Stimulated activated CD4-positive, alpha-beta T cell treated with anti-CD3 and anti-CD28 coated beads, Interleukin-15, amount 100 ng/mL, for 24 hours (primary cell): ENCODE results near the gene HGFAC.
"Not testable (repeated sequence)": the region's sequence is repeated elsewhere in the genome, so short reads cannot be mapped to it uniquely, and the experiment has no call there.

Experiments used
- DNase-seq: peaks from one replicate; pipeline ENCODE4 v3.0.0-alpha.2; 2020

The HGFAC gene

DNA sequence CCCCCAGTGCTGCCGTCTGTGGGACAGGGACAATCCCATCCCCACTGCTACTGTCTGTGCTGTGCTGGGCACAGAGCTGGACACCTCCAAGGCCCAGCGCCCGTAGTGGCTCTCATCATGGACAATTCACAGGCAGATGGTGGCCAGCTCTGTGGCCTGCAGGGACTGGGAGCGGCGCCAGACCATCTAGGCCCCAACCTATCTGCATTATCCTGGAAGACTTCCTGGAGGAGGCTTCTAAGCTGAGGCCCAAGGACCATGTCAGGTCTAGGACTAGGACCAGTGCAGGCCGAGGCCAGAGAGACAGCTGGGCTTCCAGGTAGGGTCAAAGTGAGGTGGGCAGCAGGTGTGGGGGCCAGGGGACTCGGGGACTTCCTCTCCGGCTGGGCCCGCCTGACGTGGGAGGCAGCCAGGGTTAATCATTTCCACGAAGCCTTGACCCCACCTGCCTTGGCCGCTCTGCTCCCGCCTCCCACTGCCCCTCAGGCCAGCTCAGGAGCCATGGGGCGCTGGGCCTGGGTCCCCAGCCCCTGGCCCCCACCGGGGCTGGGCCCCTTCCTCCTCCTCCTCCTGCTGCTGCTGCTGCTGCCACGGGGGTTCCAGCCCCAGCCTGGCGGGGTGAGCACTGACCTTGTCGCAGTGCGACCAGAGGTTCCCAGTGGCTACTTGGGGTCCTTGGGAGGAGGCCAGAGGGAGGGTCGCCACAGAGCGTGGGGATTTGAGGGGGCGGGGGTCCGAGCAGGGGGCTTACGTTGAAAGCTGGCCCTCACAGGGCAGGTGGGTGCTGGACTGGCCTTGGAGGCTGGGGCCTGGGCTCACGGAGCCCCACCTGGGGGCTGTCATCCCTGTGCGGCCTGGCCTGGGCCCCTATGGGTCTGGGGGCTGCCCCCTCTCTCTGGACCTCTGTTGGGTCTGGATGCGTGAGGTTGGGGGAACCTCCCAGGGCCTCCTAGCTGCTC, at the start of gene HGFAC:
Gene HGFAC (plus strand): TSS at position 468 of the 959 bp plus-strand sequence. CDS start 34 bp downstream, at position 502.
- no peak for DNase-seq

GRCh38 chr4:3392321-3392720, 49.4 kb upstream of the HGFAC start:
- no peak for DNase-seq

DNA sequence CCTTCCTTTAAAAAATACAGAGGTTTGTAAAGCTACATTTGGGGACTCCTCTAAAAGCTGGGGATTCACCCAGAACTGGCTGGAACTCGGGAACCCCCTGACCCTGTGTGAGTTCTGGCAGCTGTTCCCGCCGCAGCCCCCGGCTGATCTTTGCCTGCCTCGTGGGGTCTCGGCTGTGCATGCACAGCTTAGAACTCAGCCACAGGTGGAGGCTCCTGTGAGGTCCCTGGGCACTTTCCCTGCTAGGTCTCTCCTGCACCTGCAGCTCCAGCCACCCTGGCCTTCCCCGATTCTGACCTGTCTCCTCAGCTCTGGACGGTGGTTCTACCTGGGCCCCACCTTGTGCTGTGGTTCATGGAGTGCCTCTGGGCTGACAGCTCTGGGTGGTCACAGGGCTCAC, 48.6 kb upstream of the HGFAC start:
- no peak for DNase-seq

GRCh38 chr4:3396600-3396999, 45.2 kb upstream of the HGFAC start:
- no peak for DNase-seq

- DNase-seq, result no peak
These were observed 44.6 kb upstream of the HGFAC start for GRCh38 chr4:3397128-3397527.

GRCh38 chr4:3399277-3400194, 42.2 kb upstream of the HGFAC start:
- DNase-seq, result no peak

DNA sequence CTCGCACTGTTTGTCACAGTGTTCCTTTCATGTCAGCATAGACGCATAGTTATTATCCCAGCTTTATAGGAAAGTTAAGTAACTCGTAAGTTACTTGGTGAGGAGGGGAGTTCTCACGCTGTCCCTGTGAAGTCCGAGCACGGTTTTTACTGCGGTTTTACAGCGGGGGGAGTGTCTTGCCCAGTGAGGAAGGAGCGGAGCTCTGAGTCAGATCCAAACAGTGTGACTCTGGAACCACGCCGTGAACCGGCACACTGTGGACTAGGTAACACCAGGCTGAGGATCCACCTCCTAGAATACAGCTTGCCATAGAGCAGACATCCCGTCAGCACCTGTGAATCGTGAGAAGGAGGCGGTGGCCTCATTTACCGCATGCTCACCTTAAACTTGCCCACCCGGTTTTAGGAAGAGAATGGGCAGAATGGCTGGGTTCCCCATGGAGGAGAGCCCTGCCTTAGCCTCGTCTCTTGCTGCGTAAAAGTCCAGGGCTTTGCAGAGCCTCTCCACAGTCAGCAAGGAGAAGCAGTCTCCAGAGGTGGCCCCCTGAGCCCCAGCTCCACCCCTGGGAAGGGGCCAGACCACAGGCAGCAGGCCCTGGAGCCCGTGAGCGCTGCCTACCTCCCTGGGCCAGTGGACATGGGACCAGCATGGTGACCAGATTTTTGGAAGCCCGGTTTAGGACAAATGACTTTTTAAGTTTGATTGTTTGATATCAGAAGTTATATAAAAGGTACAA, 40.2 kb upstream of the HGFAC start:
- DNase-seq, result peak; percentile 15

DNA sequence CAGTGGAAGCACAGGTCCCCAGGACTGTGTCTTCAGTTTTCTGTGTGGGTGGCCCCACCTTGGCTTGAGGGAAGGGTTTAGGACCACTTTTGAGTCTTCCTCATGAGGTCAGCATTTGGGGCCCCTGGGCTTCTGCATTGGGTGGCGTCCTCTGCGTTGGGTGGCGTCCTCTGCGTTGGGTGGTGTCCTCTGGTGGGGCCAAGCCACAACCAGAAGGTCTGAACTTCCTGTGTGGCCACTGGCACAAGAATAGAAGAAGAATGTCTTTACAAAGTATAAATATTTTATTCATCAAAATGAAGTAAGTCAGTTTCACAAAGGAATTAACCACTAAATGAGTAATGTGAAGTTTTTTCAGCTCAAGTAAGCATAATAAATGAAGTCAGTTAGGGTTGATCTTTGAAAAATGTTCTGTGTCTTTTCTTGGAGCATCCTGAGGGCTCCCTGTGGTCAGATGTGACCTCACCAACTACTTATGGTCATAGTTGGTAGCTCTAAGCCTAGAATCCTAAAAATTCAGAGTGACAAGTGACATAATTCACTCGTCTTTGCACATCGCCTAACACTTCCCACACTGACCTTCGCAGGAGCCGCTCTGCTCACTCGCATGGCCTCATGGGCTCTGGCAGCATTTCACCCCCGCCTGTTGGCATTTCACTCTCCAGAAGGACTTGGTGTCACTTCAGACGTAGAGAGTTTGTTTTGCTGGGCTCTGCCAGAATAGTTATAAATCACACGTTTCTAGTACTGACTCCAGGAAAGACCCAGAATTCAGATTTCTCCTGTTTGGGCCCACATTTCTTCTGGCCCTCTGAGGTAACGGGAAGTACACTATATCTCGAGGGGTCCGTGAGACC, 39.0 kb upstream of the HGFAC start:
- DNase-seq, result no peak

- DNase-seq, result no peak
These were observed 38.3 kb upstream of the HGFAC start for GRCh38 chr4:3403348-3403906.

- no peak for DNase-seq
These were observed 37.2 kb upstream of the HGFAC start for GRCh38 chr4:3404546-3404945.

DNA sequence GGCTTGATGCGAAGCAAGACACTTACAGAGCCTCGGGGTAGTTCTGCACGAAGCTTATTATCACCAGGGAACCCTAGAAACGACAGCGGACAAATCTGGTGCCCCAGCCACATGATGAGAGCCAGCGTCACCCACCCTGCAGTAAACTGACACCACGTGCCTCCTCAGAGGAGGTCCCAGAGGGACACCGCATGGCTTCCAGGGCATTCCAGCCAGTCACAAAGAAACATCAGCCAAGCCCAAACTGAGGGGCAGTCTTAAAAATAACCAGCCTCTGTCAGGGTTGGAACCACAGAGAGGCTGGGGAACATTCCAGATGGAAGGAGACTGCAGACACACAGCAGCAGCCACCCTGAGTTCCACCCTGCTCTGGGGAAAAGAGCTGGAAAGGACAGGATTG, 36.6 kb upstream of the HGFAC start:
- no peak for DNase-seq

DNA sequence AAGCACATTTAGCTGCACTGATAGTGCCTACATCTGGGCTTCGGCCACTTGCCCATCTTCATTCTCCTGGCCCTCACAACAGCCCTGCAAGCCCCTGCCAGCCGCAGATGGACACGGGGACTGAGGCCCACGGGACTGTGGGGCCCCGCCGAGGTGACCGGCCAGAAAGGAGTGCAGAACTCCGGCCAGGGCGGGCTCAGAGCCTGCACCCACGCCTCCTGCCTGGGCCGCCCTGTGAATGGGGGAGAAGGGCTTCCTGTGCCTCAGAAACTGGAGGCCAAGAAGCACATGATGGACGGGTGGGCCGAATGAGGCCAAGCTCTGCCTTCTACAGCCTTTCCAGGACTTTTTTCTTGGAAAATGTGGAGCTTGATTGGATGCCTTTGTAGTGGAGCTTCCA, 35.7 kb upstream of the HGFAC start:
- DNase-seq, result no peak

GRCh38 chr4:3406431-3406830, 35.3 kb upstream of the HGFAC start:
- DNase-seq, result no peak

DNA sequence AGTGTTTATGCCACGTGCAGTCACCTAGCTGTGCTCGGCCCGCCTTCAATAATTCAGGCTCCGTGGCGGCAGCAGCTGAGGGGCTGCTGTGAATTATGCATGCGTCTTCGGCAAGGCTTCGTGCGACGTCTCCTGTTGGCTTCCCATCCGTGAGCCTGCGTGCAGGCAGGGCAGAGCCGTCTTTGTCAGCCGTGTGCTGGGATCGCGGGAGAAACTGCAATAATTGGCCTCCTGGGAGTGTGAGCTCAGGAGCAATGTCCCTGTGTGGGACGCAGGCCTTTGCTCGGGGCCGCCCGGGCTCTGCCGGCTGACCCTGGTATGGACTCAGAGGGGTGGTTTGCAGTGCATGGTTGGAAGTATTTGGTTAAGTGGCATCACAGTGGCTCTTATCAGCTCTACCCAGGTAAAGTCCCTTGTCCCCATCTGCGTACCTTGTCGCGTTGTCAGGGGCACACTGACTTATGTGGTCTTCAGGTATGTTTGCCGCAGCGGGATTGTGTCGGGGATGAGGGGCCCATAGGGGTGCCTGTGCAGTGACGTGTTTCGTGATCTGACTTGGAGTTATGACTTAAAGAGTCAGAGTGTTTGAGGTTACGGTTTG, 34.5 kb upstream of the HGFAC start:
- no peak for DNase-seq

GRCh38 chr4:3407930-3408792, 33.6 kb upstream of the HGFAC start:
- no peak for DNase-seq

GRCh38 chr4:3408793-3409330, 32.9 kb upstream of the HGFAC start:
- DNase-seq, result no peak

- no peak for DNase-seq
These were observed 32.1 kb upstream of the HGFAC start for GRCh38 chr4:3409571-3410091.

- DNase-seq, result no peak
These were observed 31.2 kb upstream of the HGFAC start for GRCh38 chr4:3410401-3411135.

GRCh38 chr4:3411190-3411589, 30.6 kb upstream of the HGFAC start:
- not testable (repeated sequence) for DNase-seq
